Skeletal muscle cell (primary cell): Measurements from ENCODE around the gene FGG.
"Not testable (repeated sequence)": the region's sequence is repeated elsewhere in the genome, so short reads cannot be mapped to it uniquely, and the experiment has no call there.

ENCODE experiments used
- DNase-seq: peaks from one replicate; pipeline ENCODE4 v3.0.0-alpha.2; 2010; ENCODE audit warnings: low read depth
- H3K4me3 ChIP-seq: 2 replicates; pipeline ENCODE4 v1.5.1; 2011; ENCODE audit warnings: low read depth, mild to moderate bottlenecking, control low read depth, low read length, moderate library complexity

Gene FGG

GRCh38 chr4:154615211-154615610, 2.8 kb upstream of the FGG start:
- no peak overlapping the region for H3K4me3 ChIP-seq
- no peak for DNase-seq

- no peak overlapping the region for H3K4me3 ChIP-seq
- no peak for DNase-seq
Observed at GRCh38 chr4:154614306-154614705, 1.9 kb upstream of the FGG start.

- no peak overlapping the region for H3K4me3 ChIP-seq
- no peak for DNase-seq
Observed at GRCh38 chr4:154611833-154612232, 623 bp downstream of the FGG start.

- H3K4me3 ChIP-seq = no peak overlapping the region
- no peak for DNase-seq
Observed at GRCh38 chr4:154610582-154610981, 1.9 kb downstream of the FGG start.

GRCh38 chr4:154609532-154609931, 2.9 kb downstream of the FGG start:
- DNase-seq = no peak
- H3K4me3 ChIP-seq = no peak overlapping the region

- DNase-seq = no peak
- H3K4me3 ChIP-seq = no peak overlapping the region
Observed at GRCh38 chr4:154608361-154609252, 3.8 kb downstream of the FGG start.

- no peak overlapping the region for H3K4me3 ChIP-seq
- DNase-seq = no peak
Observed at GRCh38 chr4:154606728-154607723, 5.4 kb downstream of the FGG start.

GRCh38 chr4:154604696-154605200, 7.7 kb downstream of the FGG start:
- no peak for DNase-seq
- H3K4me3 ChIP-seq = no peak overlapping the region

- no peak for DNase-seq
- no peak overlapping the region for H3K4me3 ChIP-seq
Observed at GRCh38 chr4:154603033-154603943, 9.2 kb downstream of the FGG start.

- H3K4me3 ChIP-seq = no peak overlapping the region
- no peak for DNase-seq
Observed at GRCh38 chr4:154602404-154603020, 9.9 kb downstream of the FGG start.

GRCh38 chr4:154597798-154598774, 14.4 kb downstream of the FGG start:
- H3K4me3 ChIP-seq = no peak overlapping the region
- DNase-seq = no peak

- DNase-seq, H3K4me3 ChIP-seq: not testable (repeated sequence)
Observed at GRCh38 chr4:154597281-154597680, 15.2 kb downstream of the FGG start.

GRCh38 chr4:154595807-154596206, 16.6 kb downstream of the FGG start:
- DNase-seq = peak; percentile 4
- H3K4me3 ChIP-seq = no peak overlapping the region

- not testable (repeated sequence) for DNase-seq, H3K4me3 ChIP-seq
Observed at GRCh38 chr4:154594343-154594742, 18.1 kb downstream of the FGG start.

- H3K4me3 ChIP-seq = no peak overlapping the region
Observed at GRCh38 chr4:154593868-154594267, 18.6 kb downstream of the FGG start.

GRCh38 chr4:154591890-154592289, 20.6 kb downstream of the FGG start:
- no peak overlapping the region for H3K4me3 ChIP-seq
- no peak for DNase-seq

More at GRCh38 chr4:154593868-154594267, 18.6 kb downstream of the FGG start:
- no peak for DNase-seq

- no peak within 1 kb of the TSS for H3K4me3 ChIP-seq
- DNase-seq = no peak
Observed at GRCh38 chr4:154590329-154591006, 22.0 kb downstream of the FGG start, which contains the start of gene FGA. TSS of gene FGA (minus strand) at chr4:154590742. CDS start at chr4:154590687, 55 bp downstream.
